CD4-positive, alpha-beta T cell treated with Interleukin-6 at 100 ng/mL for 8 hours (primary cell): ENCODE measurements around the gene IFNA17.
"Not testable (repeated sequence)": the region's sequence is repeated elsewhere in the genome, so short reads cannot be mapped to it uniquely, and the experiment has no call there.

Source experiments
- DNase-seq: peaks from one replicate; pipeline ENCODE4 v3.0.0-alpha.2; 2020; ENCODE audit warnings: mixed read lengths, low spot score

The IFNA17 gene

GRCh38 chr9:21210311-21210710, 17.7 kb downstream of the IFNA17 start:
- DNase-seq = no peak

GRCh38 chr9:21207043-21207442, 21.0 kb downstream of the IFNA17 start, which contains the start of gene IFNA10:
Gene IFNA10 (minus strand): TSS chr9:21207143. CDS start chr9:21207097, 46 bp downstream.
- DNase-seq = not testable (repeated sequence)

- no peak for DNase-seq
These were observed 22.8 kb downstream of the IFNA17 start for GRCh38 chr9:21205204-21205603.

GRCh38 chr9:21202105-21202504, 25.9 kb downstream of the IFNA17 start, which contains the start of gene IFNA7:
Gene IFNA7 (minus strand): TSS chr9:21202205. CDS start chr9:21202165, 40 bp downstream.
- not testable (repeated sequence) for DNase-seq

DNA sequence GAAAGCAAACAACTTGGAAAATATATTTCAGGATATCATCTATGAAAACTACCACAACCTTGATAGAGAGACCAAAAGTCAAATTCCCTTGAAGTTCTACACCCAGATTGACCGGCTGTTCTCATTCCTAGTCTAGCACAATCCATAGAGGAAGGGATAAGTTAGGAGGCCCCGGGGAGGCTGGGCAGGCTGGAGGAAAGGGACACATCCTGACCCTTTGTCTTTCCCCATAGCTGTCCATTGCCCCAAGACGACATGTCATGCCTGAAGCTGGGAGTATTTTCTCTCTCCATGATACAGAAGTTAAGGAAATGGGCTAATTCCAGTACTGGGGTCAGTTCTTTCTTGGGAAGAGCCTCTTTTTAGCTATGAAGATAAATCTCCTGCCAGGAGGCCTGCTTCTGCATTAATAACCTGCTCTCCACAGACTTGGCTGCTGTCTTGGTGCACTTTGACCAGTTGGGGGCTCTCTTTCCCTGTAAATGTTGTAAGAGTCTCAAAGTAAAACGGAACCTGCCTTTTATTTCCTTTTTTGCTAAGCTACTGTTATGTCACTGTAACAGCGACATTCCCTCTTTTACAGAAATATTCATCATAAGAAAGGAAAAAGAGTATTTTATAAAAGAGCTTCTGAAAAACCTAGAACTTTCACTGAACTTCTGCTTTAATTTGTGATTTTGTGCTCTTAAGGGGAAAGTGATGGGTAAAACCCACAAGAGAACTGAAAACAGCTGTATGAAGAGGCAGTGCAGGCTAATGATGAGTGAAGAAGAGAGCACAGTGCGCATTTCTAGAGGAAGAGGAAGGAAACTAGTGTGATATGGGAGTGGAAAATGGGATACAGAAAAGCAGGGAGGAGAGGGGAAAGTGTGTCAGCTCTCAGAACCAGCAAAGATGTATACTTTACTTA, 32.9 kb downstream of the IFNA17 start:
- peak; percentile 19 for DNase-seq

DNA sequence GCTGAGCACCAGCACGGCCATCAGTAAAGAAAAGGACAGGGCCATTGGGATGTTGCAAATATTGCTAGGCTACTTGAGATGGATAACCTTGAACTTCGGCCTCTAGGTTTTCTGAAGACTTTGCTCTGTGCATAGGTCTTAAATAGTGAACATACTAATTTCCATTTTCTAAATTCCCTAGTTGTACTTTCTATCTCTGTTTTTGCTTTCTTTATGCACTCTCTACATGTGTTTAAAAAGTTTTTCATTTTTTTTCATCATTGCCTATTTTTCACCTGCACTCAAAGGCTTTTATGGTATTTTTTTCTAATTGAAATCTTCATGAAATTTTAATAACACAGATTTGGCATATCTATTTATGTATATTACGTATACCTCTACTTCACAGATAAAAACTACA, 40.5 kb downstream of the IFNA17 start, which contains the start of gene IFNA4:
Gene IFNA4, minus strand, starts transcription at position 101 of the 400 bp plus-strand sequence. Its CDS starts 56 bp downstream, at position 45.
- not testable (repeated sequence) for DNase-seq

DNA sequence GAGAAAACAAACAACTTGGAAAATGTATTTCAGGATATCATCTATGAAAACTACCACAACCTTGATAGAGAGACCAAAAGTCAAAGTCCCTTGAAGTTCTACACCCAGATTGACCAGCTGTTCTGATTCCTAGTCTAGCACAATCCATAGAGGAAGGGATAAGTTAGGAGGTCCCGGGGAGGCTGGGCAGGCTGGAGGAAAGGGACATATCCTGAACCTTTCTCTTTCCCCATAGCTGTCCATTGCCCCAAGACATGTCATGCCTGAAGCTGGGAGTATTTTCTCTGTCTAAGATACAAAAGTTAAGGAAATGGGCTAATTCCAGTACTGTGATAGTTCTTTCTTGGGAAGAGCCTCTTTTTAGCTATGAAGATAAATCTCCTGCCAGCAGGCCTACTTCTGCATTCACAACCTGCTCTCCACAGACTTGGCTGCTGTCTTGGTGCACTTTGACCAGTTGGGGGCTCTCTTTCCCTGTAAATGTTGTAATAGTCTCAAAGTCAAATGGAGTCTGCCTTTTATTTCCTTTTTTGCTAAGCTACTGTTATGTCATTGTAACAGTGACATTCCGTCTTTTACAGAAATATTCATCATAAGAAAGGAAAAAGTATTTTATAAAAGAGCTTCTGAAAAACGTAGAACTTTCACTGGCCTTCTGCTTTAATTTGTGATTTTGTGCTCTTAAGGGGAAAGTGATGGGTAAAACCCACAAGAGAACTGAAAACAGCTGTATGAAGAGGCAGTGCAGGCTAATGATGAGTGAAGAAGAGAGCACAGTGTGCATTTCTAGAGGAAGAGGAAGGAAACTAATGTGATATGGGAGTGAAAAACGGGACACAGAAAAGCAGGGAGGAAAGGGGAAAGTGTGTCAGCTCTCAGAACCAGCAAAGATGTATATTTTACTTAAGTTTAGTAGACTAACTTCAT, 44.9 kb downstream of the IFNA17 start:
- peak; percentile 23 for DNase-seq
